Large intestine (tissue), 3 donors: Measurements from ENCODE around the gene GCNA. TPM values are rescaled to one million over a fixed set of nuclear protein-coding genes. Genes with fewer than 3 reads are reported as not detected.
"Not testable (repeated sequence)": the region's sequence is repeated elsewhere in the genome, so short reads cannot be mapped to it uniquely, and the experiment has no call there.

Source experiments
- DNase-seq, 2 donors: peaks; one replicate each; pipeline versions ENCODE4 v3.0.0 to v3.0.0-alpha.2; 2013
- H3K27ac ChIP-seq: one replicate; pipeline ENCODE4 v1.5.1; 2013; ENCODE audit warnings: low read length
- H3K27me3 ChIP-seq: 2 replicates; pipeline ENCODE4 v1.6.1; 2013; ENCODE audit warnings: low read length; ENCODE audit not compliant: control insufficient read depth, insufficient read depth
- H3K36me3 ChIP-seq: 2 replicates; pipeline ENCODE4 v1.6.1; 2013; ENCODE audit warnings: low read length; ENCODE audit not compliant: control insufficient read depth, insufficient read depth
- H3K4me1 ChIP-seq: one replicate; pipeline ENCODE4 v1.6.1; 2013; ENCODE audit warnings: low read length; ENCODE audit not compliant: control insufficient read depth, insufficient read depth
- H3K4me3 ChIP-seq: one replicate; pipeline ENCODE4 v1.5.1; 2013; ENCODE audit warnings: low read length
- H3K9me3 ChIP-seq: one replicate; pipeline ENCODE4 v1.6.1; 2013; ENCODE audit warnings: mild to moderate bottlenecking, low read depth, low read length, moderate library complexity; ENCODE audit not compliant: control insufficient read depth
- WGBS: methylation state at CpG from one replicate; pipeline ENCODE4 v1.1.5; 2013; ENCODE audit warnings: low lambda C conversion rate; ENCODE audit not compliant: insufficient coverage; 5-methylcytosine and 5-hydroxymethylcytosine counted together
- polyA plus RNA-seq: library from polyadenylated mRNA; unstranded; fragments of 120-200 nt; gene quantifications from one replicate; pipeline ENCODE4 v1.2.1, GENCODE V29; 2013

Gene GCNA
- polyA plus RNA-seq, 1 donor: 1.6 TPM

DNA sequence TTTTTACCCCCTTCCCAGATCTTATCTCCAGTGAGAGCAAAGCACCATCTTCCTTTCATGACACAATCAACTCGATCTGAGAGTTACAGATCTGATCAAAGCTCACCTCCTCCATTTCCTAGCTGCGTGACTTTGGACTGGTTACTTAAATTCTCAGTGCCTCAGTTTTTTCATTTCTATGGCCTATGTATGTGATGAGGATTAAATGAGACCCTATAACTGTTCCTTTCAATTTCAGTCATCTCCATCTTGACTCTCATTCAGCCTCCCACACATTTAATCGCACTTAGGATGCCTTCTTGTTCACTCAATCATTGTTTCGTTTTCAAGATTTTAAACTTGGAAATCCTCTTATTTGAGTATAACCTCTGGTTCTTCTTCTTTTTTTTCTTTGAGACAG, 60.2 kb downstream of the GCNA start:
- Histone ChIP-seq H3K27ac (no peak overlapping the region), H3K27me3 (no peaks in the 10 kb centered on the region), H3K4me1 (peaks cover 9% of the 10 kb centered on the region), H3K9me3 (no peaks in the 10 kb centered on the region), H3K4me3 (no peak overlapping the region), H3K36me3 (no peaks in the 10 kb centered on the region)
- no peak for DNase-seq
- 40% methylated on average over 1 of the region's 4 CpGs for WGBS

DNA sequence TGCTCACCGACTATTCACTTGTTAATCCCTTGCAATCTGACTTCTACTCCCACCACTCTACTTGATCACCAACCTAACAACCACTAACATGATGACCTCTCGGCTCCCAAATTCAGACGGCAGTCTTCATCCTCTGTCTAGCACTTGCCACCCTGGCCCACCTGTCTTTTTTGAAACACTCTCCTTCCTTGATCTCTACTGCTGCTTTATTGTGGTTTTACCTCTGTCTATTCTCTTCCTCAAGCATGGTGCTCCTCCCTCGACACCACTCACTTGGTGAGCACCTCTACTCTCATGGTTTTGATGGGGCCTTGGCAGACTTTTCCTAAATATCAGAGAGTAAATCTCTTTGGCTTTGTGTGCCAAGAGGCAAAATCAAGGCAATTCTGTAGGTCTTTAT, 61.8 kb downstream of the GCNA start:
- Histone ChIP-seq H3K9me3 (peaks cover under 1% of the 10 kb centered on the region), H3K36me3 (no peaks in the 10 kb centered on the region), H3K4me1 (peaks cover 4% of the 10 kb centered on the region), H3K27me3 (no peaks in the 10 kb centered on the region), H3K27ac (no peak overlapping the region), H3K4me3 (no peak overlapping the region)
- no CpG with 5 or more reads among the region's 4 CpGs for WGBS
- DNase-seq: no peak

DNA sequence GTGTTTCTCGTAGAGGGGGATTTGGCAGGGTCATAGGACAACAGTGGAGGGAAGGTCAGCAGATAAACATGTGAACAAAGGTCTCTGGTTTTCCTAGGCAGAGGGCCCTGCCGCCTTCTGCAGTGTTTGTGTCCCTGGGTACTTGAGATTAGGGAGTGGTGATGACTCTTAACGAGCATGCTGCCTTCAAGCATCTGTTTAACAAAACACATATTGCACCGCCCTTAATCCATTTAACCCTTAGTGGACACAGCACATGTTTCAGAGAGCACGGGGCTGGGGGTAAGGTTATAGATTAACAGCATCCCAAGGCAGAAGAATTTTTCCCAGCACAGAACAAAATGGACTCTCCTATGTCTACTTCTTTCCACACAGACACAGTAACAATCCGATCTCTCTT, 66.2 kb downstream of the GCNA start:
- WGBS: no CpG with 5 or more reads among the region's 6 CpGs
- not testable (repeated sequence) for DNase-seq, H3K9me3 ChIP-seq, H3K27ac ChIP-seq, H3K4me1 ChIP-seq, H3K36me3 ChIP-seq, H3K27me3 ChIP-seq, H3K4me3 ChIP-seq

DNA sequence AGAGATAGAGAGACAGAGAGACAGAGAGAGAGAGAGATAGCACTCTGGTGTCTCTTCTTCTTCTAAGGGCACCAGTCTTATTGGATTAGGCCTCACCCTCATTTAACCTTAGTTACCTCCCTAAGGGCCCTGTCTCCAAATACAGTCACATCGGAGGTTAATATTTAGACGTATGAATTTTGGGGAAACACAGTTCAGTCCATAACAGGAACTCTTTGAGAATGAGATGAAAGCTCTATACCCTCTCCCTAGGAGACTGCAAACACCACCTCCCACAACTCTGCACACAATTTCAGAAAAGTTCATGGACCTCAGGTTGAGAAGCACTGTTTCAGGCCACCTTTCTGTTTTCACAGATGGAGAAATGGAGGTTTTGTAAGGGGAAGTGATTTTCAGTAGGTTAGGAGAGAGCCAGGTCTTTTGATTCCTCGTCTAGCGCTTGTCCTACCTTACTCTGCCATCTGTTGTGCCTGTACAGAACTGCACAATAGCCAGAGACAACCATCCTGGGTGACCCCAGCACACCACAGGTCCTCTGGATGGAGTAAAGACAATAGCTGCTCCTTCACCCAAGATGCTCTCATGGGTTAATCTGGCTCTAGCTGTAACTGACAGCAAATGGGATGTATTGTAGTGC, 72.2 kb downstream of the GCNA start:
- no peak overlapping the region for H3K4me3 ChIP-seq
- H3K9me3 ChIP-seq: peaks cover under 1% of the 10 kb centered on the region
- H3K36me3 ChIP-seq: no peaks in the 10 kb centered on the region
- H3K27me3 ChIP-seq: no peaks in the 10 kb centered on the region
- peak in 1 of 2 donors; percentile 26 for DNase-seq
- no CpG with 5 or more reads among the region's 4 CpGs for WGBS
- no peak overlapping the region for H3K27ac ChIP-seq
- no peaks in the 10 kb centered on the region for H3K4me1 ChIP-seq

DNA sequence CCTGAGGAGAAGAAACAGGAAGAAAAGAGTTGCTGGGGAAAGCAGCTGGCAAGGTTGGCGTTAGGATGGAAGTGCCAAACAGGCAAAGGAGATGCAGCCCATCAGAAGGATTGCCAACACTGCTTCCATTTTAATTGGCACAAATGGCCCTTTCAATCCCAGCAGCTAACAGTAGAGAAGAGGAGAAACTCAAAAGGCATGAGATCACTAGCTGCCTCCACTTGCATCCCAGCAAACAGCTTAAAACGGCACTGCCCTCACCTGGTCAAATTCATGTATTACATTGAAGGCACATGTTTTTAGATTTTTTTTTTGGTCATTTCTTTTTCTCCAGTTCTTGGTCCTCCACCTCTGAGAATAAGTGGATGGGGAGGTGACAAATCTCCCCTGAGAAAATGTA, 74.2 kb downstream of the GCNA start:
- no peaks in the 10 kb centered on the region for H3K4me1 ChIP-seq
- H3K27me3 ChIP-seq: no peaks in the 10 kb centered on the region
- no peaks in the 10 kb centered on the region for H3K9me3 ChIP-seq
- H3K27ac ChIP-seq: no peak overlapping the region
- WGBS: no CpG with 5 or more reads among the region's 2 CpGs
- H3K4me3 ChIP-seq: no peak overlapping the region
- DNase-seq: peak in 1 of 2 donors; percentile 16
- H3K36me3 ChIP-seq: no peaks in the 10 kb centered on the region

DNA sequence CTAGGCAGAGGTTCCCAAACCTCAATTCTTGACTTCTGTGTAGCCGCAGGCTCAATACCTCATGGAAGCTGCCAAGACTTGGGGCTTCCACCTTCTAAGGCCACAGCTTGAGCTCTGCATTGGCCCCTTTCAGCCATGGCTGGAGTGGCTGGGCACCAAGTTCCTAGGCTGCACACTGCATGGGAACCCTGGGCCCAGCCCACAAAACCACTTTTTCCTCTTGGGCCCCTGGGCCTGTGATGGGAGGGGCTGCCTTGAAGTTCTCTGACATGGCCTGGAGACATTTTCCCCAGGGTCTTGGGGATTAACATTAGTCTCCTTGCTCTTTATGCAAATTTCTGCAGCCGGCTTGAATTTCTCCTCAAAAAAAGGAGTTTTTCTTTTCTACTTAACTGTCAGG, 75.1 kb downstream of the GCNA start:
- Histone ChIP-seq H3K27ac (no peak overlapping the region), H3K27me3 (no peaks in the 10 kb centered on the region), H3K4me1 (no peaks in the 10 kb centered on the region), H3K4me3 (no peak overlapping the region), H3K36me3 (no peaks in the 10 kb centered on the region), H3K9me3 (no peaks in the 10 kb centered on the region)
- DNase-seq: no peak
- no CpG with 5 or more reads among the region's 2 CpGs for WGBS

DNA sequence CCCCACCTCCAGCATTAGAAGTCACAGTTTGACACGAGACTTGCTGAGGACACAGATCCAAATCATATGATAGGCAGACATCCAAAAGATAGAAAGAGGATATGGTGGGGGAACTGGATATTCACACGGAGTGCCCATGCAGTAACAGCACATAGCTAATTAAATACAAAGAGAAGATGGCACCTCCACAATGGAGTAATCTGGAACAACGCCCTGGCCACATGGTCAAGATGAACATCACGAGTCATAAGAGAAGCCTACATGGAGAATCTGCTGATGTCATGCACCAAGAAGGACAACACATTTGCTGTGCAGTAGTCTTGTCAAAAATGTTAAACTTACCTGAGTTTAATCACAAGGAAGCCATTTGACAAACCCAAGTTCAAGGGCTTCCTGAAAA, 79.0 kb downstream of the GCNA start:
- Histone ChIP-seq H3K4me1 (no peaks in the 10 kb centered on the region), H3K27ac (no peak overlapping the region), H3K27me3 (no peaks in the 10 kb centered on the region), H3K36me3 (no peaks in the 10 kb centered on the region), H3K4me3 (no peak overlapping the region), H3K9me3 (no peaks in the 10 kb centered on the region)
- no CpG with 5 or more reads among the region's 4 CpGs for WGBS
- DNase-seq: no peak

DNA sequence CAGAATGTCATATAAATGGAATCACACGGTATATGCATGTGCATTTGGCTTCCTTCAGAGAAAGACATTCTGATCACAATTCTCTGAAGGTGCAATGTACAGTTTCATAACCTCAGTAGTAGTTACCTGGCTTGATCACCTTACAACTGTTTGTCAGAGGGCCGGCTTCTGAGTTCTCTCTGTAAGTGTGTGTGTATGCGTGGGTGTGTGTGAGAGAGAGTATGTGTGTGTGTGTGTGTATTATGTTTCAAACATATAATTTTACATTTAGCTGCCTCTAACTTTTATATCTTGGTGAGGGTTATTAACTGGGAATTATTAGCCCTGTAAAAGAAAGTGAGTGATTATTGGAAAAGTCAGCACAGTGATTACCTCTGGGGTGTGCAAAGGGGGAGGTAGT, 81.1 kb downstream of the GCNA start:
- H3K36me3 ChIP-seq: no peaks in the 10 kb centered on the region
- no peak overlapping the region for H3K4me3 ChIP-seq
- no peak overlapping the region for H3K27ac ChIP-seq
- H3K27me3 ChIP-seq: no peaks in the 10 kb centered on the region
- no peaks in the 10 kb centered on the region for H3K4me1 ChIP-seq
- no peak for DNase-seq
- WGBS: no CpG with 5 or more reads among the region's 3 CpGs
- no peaks in the 10 kb centered on the region for H3K9me3 ChIP-seq

DNA sequence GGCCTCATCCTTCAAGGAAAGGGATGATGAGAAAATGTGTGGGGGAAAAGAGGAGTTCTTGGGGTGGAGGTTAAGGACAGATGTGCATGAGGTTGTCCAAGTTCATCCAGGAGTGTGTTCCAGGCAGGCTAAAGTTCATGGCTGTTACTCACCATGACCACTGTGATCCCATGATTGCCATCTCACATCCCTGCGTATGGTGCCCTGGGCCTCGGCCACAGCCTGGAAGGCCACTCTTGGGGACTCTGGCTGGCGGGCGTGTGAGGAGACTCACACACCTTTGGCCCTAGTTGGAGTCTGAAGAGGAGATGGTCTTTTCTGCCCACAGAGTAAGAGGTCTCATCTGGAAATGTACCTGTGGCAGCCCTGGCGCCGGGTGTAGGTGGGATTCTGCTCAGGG, 81.7 kb downstream of the GCNA start:
- Histone ChIP-seq H3K4me3 (no peak overlapping the region), H3K27me3 (no peaks in the 10 kb centered on the region), H3K36me3 (no peaks in the 10 kb centered on the region), H3K27ac (no peak overlapping the region), H3K4me1 (no peaks in the 10 kb centered on the region), H3K9me3 (no peaks in the 10 kb centered on the region)
- no CpG with 5 or more reads among the region's 6 CpGs for WGBS
- no peak for DNase-seq

DNA sequence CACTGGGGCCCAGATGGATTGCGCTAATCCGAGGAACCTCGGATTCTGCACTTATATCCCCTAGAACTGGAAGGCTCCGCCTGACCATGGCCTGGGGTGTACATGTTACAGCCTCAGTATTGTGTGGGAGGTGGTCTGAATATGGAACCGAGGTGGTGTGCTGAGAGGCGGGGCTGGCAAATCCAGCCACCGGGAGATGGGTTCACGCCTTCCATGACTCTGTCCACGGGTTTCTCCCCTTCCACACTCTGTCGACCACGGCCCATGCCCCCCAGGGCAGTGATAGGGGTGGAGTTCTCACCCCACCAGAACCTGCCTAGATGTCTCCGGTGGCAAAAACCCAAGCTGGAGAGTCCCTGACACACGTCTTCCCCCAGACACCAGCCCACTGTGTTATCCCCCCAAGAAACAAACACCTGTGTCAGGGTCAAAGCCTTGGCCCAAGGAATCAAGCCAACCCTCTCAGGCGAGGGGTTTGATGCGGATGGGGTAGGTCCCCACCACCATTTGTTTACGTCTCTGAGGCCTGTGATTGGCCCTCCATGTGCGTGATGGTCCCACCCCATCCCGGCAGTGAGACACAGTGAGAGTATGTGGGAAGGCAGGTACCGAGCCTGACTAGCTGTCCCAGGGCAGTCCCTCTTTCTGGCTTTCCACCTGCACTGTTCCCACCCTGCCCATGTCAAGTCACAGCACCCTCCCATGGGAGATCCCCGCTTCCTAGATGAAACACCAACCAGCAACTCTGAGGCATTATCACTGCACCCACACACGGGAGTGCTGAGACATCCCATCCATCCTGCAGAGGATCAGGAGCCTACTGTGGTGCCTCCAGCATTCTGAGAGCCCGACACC, 82.6 kb downstream of the GCNA start:
- Histone ChIP-seq H3K27me3 (no peaks in the 10 kb centered on the region), H3K27ac (no peak overlapping the region), H3K36me3 (no peaks in the 10 kb centered on the region), H3K9me3 (no peaks in the 10 kb centered on the region), H3K4me3 (no peak overlapping the region), H3K4me1 (no peaks in the 10 kb centered on the region)
- no peak for DNase-seq
- no CpG with 5 or more reads among the region's 22 CpGs for WGBS

DNA sequence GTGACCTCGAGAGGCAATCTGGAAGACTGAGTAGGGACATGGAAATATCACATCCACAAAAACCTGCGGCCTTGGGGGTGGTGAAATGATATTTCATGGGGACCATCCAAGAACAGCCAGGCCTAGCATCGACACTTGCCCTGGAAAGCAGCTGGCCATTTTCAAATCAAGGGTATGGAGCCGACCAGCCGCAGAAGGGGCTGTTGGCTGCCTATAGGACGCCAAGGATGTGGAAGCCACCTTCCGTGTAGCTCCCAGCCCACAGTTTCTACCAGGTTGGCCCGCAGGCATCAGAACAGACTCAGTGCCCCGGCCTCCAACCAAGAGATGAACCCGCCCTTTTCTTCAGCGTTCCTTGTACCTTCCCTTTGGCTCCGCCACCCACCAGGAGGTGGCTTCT, 83.7 kb downstream of the GCNA start:
- Histone ChIP-seq H3K27me3 (no peaks in the 10 kb centered on the region), H3K9me3 (no peaks in the 10 kb centered on the region), H3K4me1 (no peaks in the 10 kb centered on the region), H3K27ac (no peak overlapping the region), H3K36me3 (no peaks in the 10 kb centered on the region), H3K4me3 (no peak overlapping the region)
- WGBS: no CpG with 5 or more reads among the region's 12 CpGs
- no peak for DNase-seq
